Smooth muscle cell (in vitro differentiated cells): ENCODE measurements around the gene ADGRA3. TPM values are rescaled to one million over a fixed set of nuclear protein-coding genes. Genes with fewer than 3 reads are reported as not detected.

Experiments used
- DNase-seq: peaks from one replicate; lab custom pipeline; 2025; ENCODE audit not compliant: unreplicated experiment; lab: John Stamatoyannopoulos, UW
- H2AFZ ChIP-seq: fragments of 200-600 bp; sonication (generic); 2 replicates; pipeline ENCODE4 v1.6.0; 2016; ENCODE audit warnings: antibody characterized with exemption, low read depth, mild to moderate bottlenecking
- H3F3A ChIP-seq: fragments of 200-600 bp; sonication (generic); 2 replicates; pipeline ENCODE4 v1.6.0; 2017; ENCODE audit warnings: antibody characterized with exemption, low read depth
- H3K27ac ChIP-seq: fragments of 200-600 bp; sonication (generic); 2 replicates; pipeline ENCODE4 v1.5.1; 2016; ENCODE audit warnings: low read depth, mild to moderate bottlenecking
- H3K27me3 ChIP-seq: fragments of 200-600 bp; sonication (generic); 2 replicates; pipeline ENCODE4 v1.6.1; 2016; ENCODE audit warnings: low read depth, mild to moderate bottlenecking
- H3K36me3 ChIP-seq: fragments of 200-600 bp; sonication (generic); 2 replicates; pipeline ENCODE4 v1.5.1; 2016; ENCODE audit warnings: low read depth
- H3K4me1 ChIP-seq: fragments of 200-600 bp; sonication (generic); 2 replicates; pipeline ENCODE4 v1.5.1; 2016; ENCODE audit warnings: low read depth
- H3K4me2 ChIP-seq: fragments of 200-600 bp; sonication (generic); 2 replicates; pipeline ENCODE4 v1.6.0; 2016; ENCODE audit warnings: mild to moderate bottlenecking
- H3K4me3 ChIP-seq: fragments of 200-600 bp; sonication (generic); 2 replicates; pipeline ENCODE4 v1.5.1; 2016; ENCODE audit warnings: mild to moderate bottlenecking
- H3K79me2 ChIP-seq: fragments of 200-600 bp; sonication (generic); 2 replicates; pipeline ENCODE4 v1.6.0; 2016; ENCODE audit warnings: low read depth, mild to moderate bottlenecking
- H3K9ac ChIP-seq: fragments of 200-600 bp; sonication (generic); 2 replicates; pipeline ENCODE4 v1.6.0; 2016; ENCODE audit warnings: low read depth
- H3K9me3 ChIP-seq: fragments of 200-600 bp; sonication (generic); replicated peaks from 2 replicates; pipeline ENCODE4 v1.5.1; 2016; ENCODE audit warnings: low read depth
- H4K20me1 ChIP-seq: fragments of 200-600 bp; sonication (generic); 2 replicates; pipeline ENCODE4 v1.6.0; 2016; ENCODE audit warnings: low read depth
- WGBS: methylation state at CpG from one replicate; pipeline ENCODE4 v1.1.7; 2016; ENCODE audit warnings: low lambda C conversion rate; 5-methylcytosine and 5-hydroxymethylcytosine counted together
- polyA plus RNA-seq: library from polyadenylated mRNA; unstranded; fragments of >200 nt; fragmentation: Nextera tagmentation; extraction: Ambion mirVana; gene quantifications from 2 replicates; pipeline ENCODE4 v1.2.1, GENCODE V29; 2016
- total RNA-seq: library from RNA; depleted of rRNA; stranded (reverse); fragments of >200 nt; gene quantifications from 2 replicates; pipeline ENCODE4 v1.2.3, GENCODE V29; 2014
- TF ChIP-seq, protein P1 (sequence below): fragments of 200-600 bp; sonication (generic); IDR thresholded peaks from 2 replicates; pipeline ENCODE4 v1.5.1; 2017; ENCODE audit warnings: borderline replicate concordance, mild to moderate bottlenecking, antibody characterized with exemption; ENCODE audit not compliant: insufficient read depth, poor library complexity, severe bottlenecking

ADGRA3 gene
- total and polyA plus RNA-seq, 2 experiments from 2014 or later = 24.4 to 54.8 TPM

GRCh38 chr4:22501715-22502095 lies 14.2 kb downstream of the ADGRA3 start:
- no peak overlapping the region for H3K27ac ChIP-seq
- H3K9ac ChIP-seq = peak overlapping the region; percentile 68
- DNase-seq = no peak
- TF ChIP-seq, protein P1, sequence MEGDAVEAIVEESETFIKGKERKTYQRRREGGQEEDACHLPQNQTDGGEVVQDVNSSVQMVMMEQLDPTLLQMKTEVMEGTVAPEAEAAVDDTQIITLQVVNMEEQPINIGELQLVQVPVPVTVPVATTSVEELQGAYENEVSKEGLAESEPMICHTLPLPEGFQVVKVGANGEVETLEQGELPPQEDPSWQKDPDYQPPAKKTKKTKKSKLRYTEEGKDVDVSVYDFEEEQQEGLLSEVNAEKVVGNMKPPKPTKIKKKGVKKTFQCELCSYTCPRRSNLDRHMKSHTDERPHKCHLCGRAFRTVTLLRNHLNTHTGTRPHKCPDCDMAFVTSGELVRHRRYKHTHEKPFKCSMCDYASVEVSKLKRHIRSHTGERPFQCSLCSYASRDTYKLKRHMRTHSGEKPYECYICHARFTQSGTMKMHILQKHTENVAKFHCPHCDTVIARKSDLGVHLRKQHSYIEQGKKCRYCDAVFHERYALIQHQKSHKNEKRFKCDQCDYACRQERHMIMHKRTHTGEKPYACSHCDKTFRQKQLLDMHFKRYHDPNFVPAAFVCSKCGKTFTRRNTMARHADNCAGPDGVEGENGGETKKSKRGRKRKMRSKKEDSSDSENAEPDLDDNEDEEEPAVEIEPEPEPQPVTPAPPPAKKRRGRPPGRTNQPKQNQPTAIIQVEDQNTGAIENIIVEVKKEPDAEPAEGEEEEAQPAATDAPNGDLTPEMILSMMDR = no peak
- peaks cover 66% of the 10 kb centered on the region for H4K20me1 ChIP-seq
- H3K4me2 ChIP-seq = peak overlapping the region; percentile 60
- H2AFZ ChIP-seq = no peak overlapping the region
- H3K9me3 ChIP-seq = no peaks in the 10 kb centered on the region
- H3K27me3 ChIP-seq = no peaks in the 10 kb centered on the region
- H3K4me1 ChIP-seq = peaks cover 8% of the 10 kb centered on the region
- H3F3A ChIP-seq = no peaks in the 10 kb centered on the region
- H3K36me3 ChIP-seq = no peaks in the 10 kb centered on the region
- 51% methylated on average over 3 of the region's 3 CpGs for WGBS
- H3K79me2 ChIP-seq = peaks cover 34% of the 10 kb centered on the region
- H3K4me3 ChIP-seq = no peak overlapping the region

GRCh38 chr4:22500831-22501714 lies 14.8 kb downstream of the ADGRA3 start:
- H3K27ac ChIP-seq = no peak overlapping the region
- H3F3A ChIP-seq = no peaks in the 10 kb centered on the region
- no peak for DNase-seq
- 66% methylated on average over 5 of the region's 6 CpGs for WGBS
- peaks cover 65% of the 10 kb centered on the region for H4K20me1 ChIP-seq
- TF ChIP-seq, protein P1 = no peak
- peak overlapping the region; percentile 68 for H3K9ac ChIP-seq
- no peak overlapping the region for H3K4me3 ChIP-seq
- H3K27me3 ChIP-seq = no peaks in the 10 kb centered on the region
- no peaks in the 10 kb centered on the region for H3K9me3 ChIP-seq
- peak overlapping the region; percentile 60 for H3K4me2 ChIP-seq
- H3K36me3 ChIP-seq = no peaks in the 10 kb centered on the region
- peaks cover 30% of the 10 kb centered on the region for H3K79me2 ChIP-seq
- no peak overlapping the region for H2AFZ ChIP-seq
- peaks cover 8% of the 10 kb centered on the region for H3K4me1 ChIP-seq

DNA sequence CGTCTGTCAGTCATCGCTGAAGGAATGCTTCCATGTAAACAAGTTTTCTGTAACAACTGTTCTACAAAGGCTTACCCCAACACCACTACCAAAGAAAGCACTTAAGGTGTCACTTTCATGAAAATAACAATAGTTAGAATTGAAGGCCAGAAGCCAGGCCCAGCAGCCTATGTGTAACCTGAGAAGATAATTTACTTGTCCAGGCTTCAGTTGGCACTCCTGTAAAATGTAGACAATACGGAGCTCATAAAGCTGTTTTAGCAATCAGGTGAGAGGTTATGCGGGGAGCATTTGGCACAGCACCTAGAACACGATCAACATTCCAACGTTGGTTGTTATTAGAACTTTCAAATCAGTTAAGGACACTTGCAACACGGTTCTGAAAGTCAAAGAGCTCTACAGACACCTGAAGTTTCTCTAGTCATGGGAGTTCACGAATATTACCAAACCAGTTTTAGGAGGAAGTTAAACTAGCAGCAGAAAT lies 15.7 kb downstream of the ADGRA3 start:
- TF ChIP-seq, protein P1 = no peak
- Histone ChIP-seq H2AFZ (no peak overlapping the region), H3K27me3 (no peaks in the 10 kb centered on the region), H3F3A (no peaks in the 10 kb centered on the region), H3K4me1 (peaks cover 8% of the 10 kb centered on the region), H3K4me3 (no peak overlapping the region), H3K27ac (no peak overlapping the region), H3K79me2 (peaks cover 34% of the 10 kb centered on the region), H3K9ac (no peak overlapping the region), H3K36me3 (no peaks in the 10 kb centered on the region), H3K9me3 (no peaks in the 10 kb centered on the region), H4K20me1 (peaks cover 56% of the 10 kb centered on the region), H3K4me2 (peak overlapping the region; percentile 60)
- 63% methylated on average over 8 of the region's 8 CpGs for WGBS
- DNase-seq = no peak

DNA sequence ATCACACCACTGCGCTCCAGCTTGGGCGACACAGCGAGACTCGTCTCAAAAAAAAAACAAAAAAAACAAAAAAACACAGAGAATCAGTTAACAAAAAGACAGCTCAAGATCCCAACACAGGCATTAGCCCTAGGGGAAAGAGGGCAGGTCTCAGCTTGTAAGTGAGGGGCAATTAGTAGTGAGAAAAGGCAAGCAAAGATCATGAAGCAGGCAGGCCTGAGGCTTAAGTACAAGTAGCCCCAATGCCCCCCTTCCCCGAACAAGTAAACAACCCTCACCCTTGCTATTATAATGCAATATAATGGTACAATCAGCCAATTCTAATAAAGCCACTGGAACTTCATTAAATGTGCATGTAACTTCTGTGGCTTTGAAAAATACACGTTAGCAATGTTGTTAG lies 17.0 kb downstream of the ADGRA3 start:
- H3K9ac ChIP-seq = no peak overlapping the region
- H3F3A ChIP-seq = no peaks in the 10 kb centered on the region
- H3K79me2 ChIP-seq = peaks cover 35% of the 10 kb centered on the region
- peaks cover 8% of the 10 kb centered on the region for H3K4me1 ChIP-seq
- WGBS = 63% methylated on average over 6 of the region's 6 CpGs
- TF ChIP-seq, protein P1 = no peak
- DNase-seq = no peak
- H3K27ac ChIP-seq = peak overlapping the region; percentile 2
- no peaks in the 10 kb centered on the region for H3K9me3 ChIP-seq
- H4K20me1 ChIP-seq = peaks cover 43% of the 10 kb centered on the region
- H3K36me3 ChIP-seq = no peaks in the 10 kb centered on the region
- no peak overlapping the region for H3K4me3 ChIP-seq
- H3K4me2 ChIP-seq = no peak overlapping the region
- H3K27me3 ChIP-seq = no peaks in the 10 kb centered on the region
- no peak overlapping the region for H2AFZ ChIP-seq
